ENCODE results near the gene FNDC3B.

Gene FNDC3B

DNA sequence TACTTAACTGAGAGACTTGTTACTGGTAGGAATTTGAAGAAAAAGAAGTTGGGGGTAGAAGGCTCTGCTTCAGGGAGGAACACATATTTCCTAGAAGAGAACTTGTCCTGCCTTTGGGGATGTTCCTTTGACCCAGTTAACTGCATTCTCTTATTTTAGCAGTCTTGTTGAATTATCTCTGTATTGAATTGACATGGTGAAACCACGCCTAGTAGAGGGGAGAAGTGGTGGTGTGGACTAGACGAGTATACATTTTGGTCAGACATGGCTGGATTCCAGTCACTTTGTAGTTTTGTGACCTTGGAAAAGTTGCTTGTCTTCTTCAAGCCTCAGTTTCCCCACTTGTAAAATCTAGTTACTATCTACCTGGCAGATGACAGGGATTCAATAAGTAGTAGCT lies 87.8 kb downstream of the FNDC3B start:
- Histone ChIP-seq H3K9me3 (replicated peaks; ENCODE audit: insufficient read depth, low read length) (no peaks in the 10 kb centered on the region), H3K27me3 (replicated peaks; ENCODE audit: insufficient read depth, low read length) (no peaks in the 10 kb centered on the region), H3K79me2 (ENCODE audit: low read length) (peaks cover 100% of the 10 kb centered on the region), H3K4me3 (ENCODE audit: low read length) (no peak overlapping the region), H3K36me3 (replicated peaks; ENCODE audit: insufficient read depth, low read length) (peaks cover 11% of the 10 kb centered on the region; the same call in 1 of the 2 replicates), H3F3A (ENCODE audit: insufficient read depth, low read length) (no peaks in the 10 kb centered on the region), H2AFZ (ENCODE audit: low read length) (no peak overlapping the region), H3K27ac (ENCODE audit: low read length) (no peak overlapping the region), H3K4me2 (ENCODE audit: low read depth, low read length) (no peak overlapping the region), H3K4me1 (ENCODE audit: low read length) (peaks cover 6% of the 10 kb centered on the region), H3K9ac (ENCODE audit: low read length) (no peak overlapping the region), H3K9me2 (replicated peaks; ENCODE audit: insufficient read depth, low read length) (no peaks in the 10 kb centered on the region), H4K20me1 (ENCODE audit: insufficient read depth, low read length) (no peaks in the 10 kb centered on the region)
- TF ChIP-seq EZH2phosphoT487 (IDR thresholded peaks at IDR 0.05; ENCODE audit: low read length) (no peak), EZH2 (optimal IDR thresholded peaks at IDR 0.05; ENCODE audit: low read depth, low read length) (no peak)
- TF ChIP-seq, protein P1, sequence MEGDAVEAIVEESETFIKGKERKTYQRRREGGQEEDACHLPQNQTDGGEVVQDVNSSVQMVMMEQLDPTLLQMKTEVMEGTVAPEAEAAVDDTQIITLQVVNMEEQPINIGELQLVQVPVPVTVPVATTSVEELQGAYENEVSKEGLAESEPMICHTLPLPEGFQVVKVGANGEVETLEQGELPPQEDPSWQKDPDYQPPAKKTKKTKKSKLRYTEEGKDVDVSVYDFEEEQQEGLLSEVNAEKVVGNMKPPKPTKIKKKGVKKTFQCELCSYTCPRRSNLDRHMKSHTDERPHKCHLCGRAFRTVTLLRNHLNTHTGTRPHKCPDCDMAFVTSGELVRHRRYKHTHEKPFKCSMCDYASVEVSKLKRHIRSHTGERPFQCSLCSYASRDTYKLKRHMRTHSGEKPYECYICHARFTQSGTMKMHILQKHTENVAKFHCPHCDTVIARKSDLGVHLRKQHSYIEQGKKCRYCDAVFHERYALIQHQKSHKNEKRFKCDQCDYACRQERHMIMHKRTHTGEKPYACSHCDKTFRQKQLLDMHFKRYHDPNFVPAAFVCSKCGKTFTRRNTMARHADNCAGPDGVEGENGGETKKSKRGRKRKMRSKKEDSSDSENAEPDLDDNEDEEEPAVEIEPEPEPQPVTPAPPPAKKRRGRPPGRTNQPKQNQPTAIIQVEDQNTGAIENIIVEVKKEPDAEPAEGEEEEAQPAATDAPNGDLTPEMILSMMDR (IDR thresholded peaks at IDR 0.05; ENCODE audit: low read length) = no peak
- DNase-seq = no peak

DNA sequence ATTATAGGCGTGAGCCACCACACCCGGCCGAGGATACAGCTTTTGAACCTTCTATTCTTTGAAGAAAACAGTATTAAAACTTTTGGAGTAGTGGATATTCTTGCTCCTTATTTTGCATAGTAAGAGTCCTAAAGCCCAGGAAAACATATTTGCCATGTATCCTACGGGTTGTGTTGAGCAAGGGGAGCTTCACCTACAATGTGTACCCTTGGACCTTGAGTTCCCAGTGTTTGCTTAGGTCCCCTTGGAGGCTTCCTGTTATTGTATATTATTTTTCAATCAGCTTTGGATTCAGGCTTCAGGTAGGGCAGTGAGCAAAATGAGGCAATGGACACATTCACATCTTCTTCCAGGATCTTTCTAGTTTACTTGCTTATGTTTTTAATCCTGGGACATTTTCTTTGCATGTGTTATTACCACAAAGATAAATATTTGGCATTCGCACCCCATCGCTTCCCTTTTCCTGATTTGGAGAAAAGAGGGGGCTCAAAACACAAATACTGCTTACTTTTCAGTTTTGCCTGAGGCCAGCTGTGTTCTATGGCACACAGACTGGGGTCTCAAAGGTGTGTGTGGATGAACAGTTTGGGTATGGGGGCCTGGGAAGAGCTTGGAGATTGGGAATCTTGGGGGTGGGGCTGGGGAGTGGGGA lies 88.7 kb downstream of the FNDC3B start:
- Histone ChIP-seq H3K9me2 (replicated peaks; ENCODE audit: insufficient read depth, low read length) (no peaks in the 10 kb centered on the region), H3K79me2 (ENCODE audit: low read length) (peaks cover 98% of the 10 kb centered on the region), H3K27ac (ENCODE audit: low read length) (no peak overlapping the region), H2AFZ (ENCODE audit: low read length) (no peak overlapping the region), H3K9me3 (replicated peaks; ENCODE audit: insufficient read depth, low read length) (no peaks in the 10 kb centered on the region), H3K4me1 (ENCODE audit: low read length) (peaks cover 12% of the 10 kb centered on the region), H3F3A (ENCODE audit: insufficient read depth, low read length) (peaks cover 9% of the 10 kb centered on the region), H3K4me3 (ENCODE audit: low read length) (no peak overlapping the region), H4K20me1 (ENCODE audit: insufficient read depth, low read length) (no peaks in the 10 kb centered on the region), H3K4me2 (ENCODE audit: low read depth, low read length) (no peak overlapping the region), H3K36me3 (replicated peaks; ENCODE audit: insufficient read depth, low read length) (peaks cover 5% of the 10 kb centered on the region; the same call in 1 of the 2 replicates), H3K9ac (ENCODE audit: low read length) (no peak overlapping the region), H3K27me3 (replicated peaks; ENCODE audit: insufficient read depth, low read length) (no peaks in the 10 kb centered on the region)
- TF ChIP-seq, protein P1 (IDR thresholded peaks at IDR 0.05; ENCODE audit: low read length) = no peak
- no peak for TF ChIP-seq EZH2 (optimal IDR thresholded peaks at IDR 0.05; ENCODE audit: low read depth, low read length)
- TF ChIP-seq EZH2phosphoT487 (IDR thresholded peaks at IDR 0.05; ENCODE audit: low read length) = no peak
- DNase-seq = no peak

DNA sequence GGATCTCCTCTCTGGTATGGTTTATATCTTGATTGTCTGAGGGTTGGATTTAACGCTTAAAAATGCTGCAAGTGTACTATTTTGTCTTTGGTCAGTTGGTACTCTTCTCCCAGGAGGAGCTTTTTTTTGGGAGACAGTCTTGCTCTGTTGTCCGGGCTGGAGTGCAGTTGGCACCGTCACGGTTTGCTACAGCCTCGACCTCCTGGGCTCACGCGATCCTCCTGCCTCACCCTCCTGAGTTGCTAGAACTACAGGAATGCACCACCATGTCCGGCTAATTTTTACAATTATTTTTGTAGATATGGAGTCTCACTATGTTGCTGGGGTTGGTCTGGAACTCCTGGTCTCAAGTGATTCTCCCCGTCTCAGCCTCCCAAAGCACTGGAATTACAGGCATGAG lies 89.5 kb downstream of the FNDC3B start:
- Histone ChIP-seq H3K36me3 (replicated peaks; ENCODE audit: insufficient read depth, low read length) (0 out of 2 replicates have a peak, but pooled peaks cover 5% of the 10 kb centered on the region), H3K9me2 (replicated peaks; ENCODE audit: insufficient read depth, low read length) (no peaks in the 10 kb centered on the region), H3K4me3 (ENCODE audit: low read length) (no peak overlapping the region), H4K20me1 (ENCODE audit: insufficient read depth, low read length) (no peaks in the 10 kb centered on the region), H3K27me3 (replicated peaks; ENCODE audit: insufficient read depth, low read length) (no peaks in the 10 kb centered on the region), H3K4me1 (ENCODE audit: low read length) (peaks cover 20% of the 10 kb centered on the region), H3F3A (ENCODE audit: insufficient read depth, low read length) (peaks cover 14% of the 10 kb centered on the region), H3K27ac (ENCODE audit: low read length) (no peak overlapping the region), H3K79me2 (ENCODE audit: low read length) (peaks cover 98% of the 10 kb centered on the region), H2AFZ (ENCODE audit: low read length) (no peak overlapping the region), H3K4me2 (ENCODE audit: low read depth, low read length) (no peak overlapping the region), H3K9ac (ENCODE audit: low read length) (no peak overlapping the region), H3K9me3 (replicated peaks; ENCODE audit: insufficient read depth, low read length) (no peaks in the 10 kb centered on the region)
- TF ChIP-seq EZH2 (optimal IDR thresholded peaks at IDR 0.05; ENCODE audit: low read depth, low read length) = no peak
- no peak for TF ChIP-seq EZH2phosphoT487 (IDR thresholded peaks at IDR 0.05; ENCODE audit: low read length)
- TF ChIP-seq, protein P1 (IDR thresholded peaks at IDR 0.05; ENCODE audit: low read length) = no peak
- no peak for DNase-seq
